ENCODE results near the gene GPR137C.

DNA sequence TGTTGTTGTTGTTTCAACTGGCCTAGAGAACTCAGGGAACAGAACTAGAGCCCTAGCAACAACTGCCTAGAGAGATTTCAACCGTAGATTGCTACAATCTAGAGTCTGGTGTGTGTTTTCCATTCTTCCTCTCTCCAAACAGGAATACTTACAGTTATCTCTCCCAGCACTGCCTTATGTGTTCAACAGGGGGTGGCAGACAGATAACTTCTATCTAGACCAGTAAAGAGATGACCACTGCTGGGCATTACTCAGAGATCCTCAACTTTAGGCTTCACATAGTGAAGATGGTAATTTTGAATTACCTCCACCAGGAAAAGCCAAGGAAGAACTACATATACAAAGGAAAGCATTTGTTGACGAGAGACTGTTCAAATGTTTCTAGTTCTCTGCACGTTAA is 5.1 kb upstream of the GPR137C start:
- TF ChIP-seq, protein P1, sequence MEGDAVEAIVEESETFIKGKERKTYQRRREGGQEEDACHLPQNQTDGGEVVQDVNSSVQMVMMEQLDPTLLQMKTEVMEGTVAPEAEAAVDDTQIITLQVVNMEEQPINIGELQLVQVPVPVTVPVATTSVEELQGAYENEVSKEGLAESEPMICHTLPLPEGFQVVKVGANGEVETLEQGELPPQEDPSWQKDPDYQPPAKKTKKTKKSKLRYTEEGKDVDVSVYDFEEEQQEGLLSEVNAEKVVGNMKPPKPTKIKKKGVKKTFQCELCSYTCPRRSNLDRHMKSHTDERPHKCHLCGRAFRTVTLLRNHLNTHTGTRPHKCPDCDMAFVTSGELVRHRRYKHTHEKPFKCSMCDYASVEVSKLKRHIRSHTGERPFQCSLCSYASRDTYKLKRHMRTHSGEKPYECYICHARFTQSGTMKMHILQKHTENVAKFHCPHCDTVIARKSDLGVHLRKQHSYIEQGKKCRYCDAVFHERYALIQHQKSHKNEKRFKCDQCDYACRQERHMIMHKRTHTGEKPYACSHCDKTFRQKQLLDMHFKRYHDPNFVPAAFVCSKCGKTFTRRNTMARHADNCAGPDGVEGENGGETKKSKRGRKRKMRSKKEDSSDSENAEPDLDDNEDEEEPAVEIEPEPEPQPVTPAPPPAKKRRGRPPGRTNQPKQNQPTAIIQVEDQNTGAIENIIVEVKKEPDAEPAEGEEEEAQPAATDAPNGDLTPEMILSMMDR (IDR thresholded peaks at IDR 0.05; ENCODE audit: insufficient read depth, low read depth, low read length) = no peak
- TF ChIP-seq EZH2 (IDR thresholded peaks at IDR 0.05; ENCODE audit: insufficient read depth, low read length) = no peak

Data from astrocyte (in vitro differentiated cells and primary cell).